Endothelial cell of umbilical vein (primary cell): Measurements from ENCODE around the gene BCAS3.

ENCODE experiments used
- EZH2 ChIP-seq: IDR thresholded peaks from 2 replicates; pipeline ENCODE4 v1.6.1; 2012; ENCODE audit warnings: borderline replicate concordance, low read depth, mild to moderate bottlenecking, moderate library complexity, low read length, inconsistent platforms; ENCODE audit not compliant: severe bottlenecking
- POLR2A ChIP-seq: IDR thresholded peaks from 2 replicates; pipeline ENCODE4 v1.6.1; 2012; ENCODE audit warnings: low read depth, mild to moderate bottlenecking, control low read depth, low read length
- POLR2AphosphoS5 ChIP-seq: IDR thresholded peaks from 2 replicates; pipeline ENCODE4 v1.6.1; 2012; ENCODE audit warnings: low read depth, mild to moderate bottlenecking, control low read depth, low read length, moderate library complexity; ENCODE audit not compliant: insufficient read depth
- TF ChIP-seq, protein P1 (sequence below), 2 donors: IDR thresholded peaks; 1 replicate in 1 of 2; 2 replicates in 1 of 2; pipeline ENCODE4 v1.5.1; 2011; ENCODE audit warnings: low read length in 2 of 2, mild to moderate bottlenecking in 2 of 2, moderate library complexity in 2 of 2, control low read depth in 1 of 2, inconsistent platforms in 1 of 2, low read depth in 1 of 2; ENCODE audit not compliant: insufficient read depth in 1 of 2; ENCODE audit errors: extremely low read depth in 1 of 2

- TF ChIP-seq POLR2A, result no peak
- TF ChIP-seq, protein P1, sequence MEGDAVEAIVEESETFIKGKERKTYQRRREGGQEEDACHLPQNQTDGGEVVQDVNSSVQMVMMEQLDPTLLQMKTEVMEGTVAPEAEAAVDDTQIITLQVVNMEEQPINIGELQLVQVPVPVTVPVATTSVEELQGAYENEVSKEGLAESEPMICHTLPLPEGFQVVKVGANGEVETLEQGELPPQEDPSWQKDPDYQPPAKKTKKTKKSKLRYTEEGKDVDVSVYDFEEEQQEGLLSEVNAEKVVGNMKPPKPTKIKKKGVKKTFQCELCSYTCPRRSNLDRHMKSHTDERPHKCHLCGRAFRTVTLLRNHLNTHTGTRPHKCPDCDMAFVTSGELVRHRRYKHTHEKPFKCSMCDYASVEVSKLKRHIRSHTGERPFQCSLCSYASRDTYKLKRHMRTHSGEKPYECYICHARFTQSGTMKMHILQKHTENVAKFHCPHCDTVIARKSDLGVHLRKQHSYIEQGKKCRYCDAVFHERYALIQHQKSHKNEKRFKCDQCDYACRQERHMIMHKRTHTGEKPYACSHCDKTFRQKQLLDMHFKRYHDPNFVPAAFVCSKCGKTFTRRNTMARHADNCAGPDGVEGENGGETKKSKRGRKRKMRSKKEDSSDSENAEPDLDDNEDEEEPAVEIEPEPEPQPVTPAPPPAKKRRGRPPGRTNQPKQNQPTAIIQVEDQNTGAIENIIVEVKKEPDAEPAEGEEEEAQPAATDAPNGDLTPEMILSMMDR (IDR thresholded peaks at IDR 0.05; ENCODE audit: extremely low read depth in 1 of 2, insufficient read depth in 1 of 2, low read depth in 1 of 2, low read length in 2 of 2), result no peak
- TF ChIP-seq POLR2AphosphoS5, result no peak
- TF ChIP-seq EZH2, result no peak
Measured at GRCh38 chr17:61144617-61145564, 467.2 kb downstream of the BCAS3 start.
